Keratinocyte (primary cell): ENCODE measurements around the gene CA5A. TPM values are rescaled to one million over a fixed set of nuclear protein-coding genes. Genes with fewer than 3 reads are reported as not detected.

Experiments
- DNase-seq: peaks from one replicate; pipeline ENCODE4 v3.0.0-alpha.2; 2011; ENCODE audit warnings: low read depth, missing footprints, low spot score
- FAIRE-seq: peaks from 2 replicates; lab custom pipeline; 2011; peaks lifted over from hg19 to GRCh38; lab: Jason Lieb, UNC
- H2AFZ ChIP-seq: 2 replicates; pipeline ENCODE4 v1.6.0; 2012; ENCODE audit warnings: low read length, control low read depth, inconsistent platforms; ENCODE audit not compliant: control insufficient read depth
- H3K27ac ChIP-seq: 2 replicates; pipeline ENCODE4 v1.5.1; 2011; ENCODE audit warnings: low read length; ENCODE audit not compliant: control insufficient read depth, insufficient read depth
- H3K27me3 ChIP-seq: 3 replicates; pipeline ENCODE4 v1.6.0; 2011; ENCODE audit warnings: low read length; ENCODE audit not compliant: control insufficient read depth, insufficient read depth; ENCODE audit errors: extremely low read depth
- H3K36me3 ChIP-seq, 2 experiments: 2 replicates in 1 of 2; 3 replicates in 1 of 2; pipeline ENCODE4 v1.5.1; 2011; ENCODE audit warnings: low read length in 2 of 2, mild to moderate bottlenecking in 1 of 2; ENCODE audit not compliant: control insufficient read depth in 2 of 2, insufficient read depth in 2 of 2; ENCODE audit errors: extremely low read depth in 1 of 2
- H3K4me1 ChIP-seq: 3 replicates; pipeline ENCODE4 v1.5.1; 2011; ENCODE audit warnings: low read length; ENCODE audit not compliant: control insufficient read depth, insufficient read depth; ENCODE audit errors: extremely low read depth
- H3K4me2 ChIP-seq: 3 replicates; pipeline ENCODE4 v1.6.0; 2011; ENCODE audit warnings: low read depth, low read length; ENCODE audit not compliant: control insufficient read depth, insufficient read depth; ENCODE audit errors: extremely low read depth
- H3K4me3 ChIP-seq, 3 experiments: fragments of 200-600 bp in 1 of 3; sonication (generic) in 1 of 3; 2 replicates in 2 of 3; 3 replicates in 1 of 3; pipeline ENCODE4 v1.5.1; 2011 to 2016; ENCODE audit warnings: low read length in 3 of 3, mild to moderate bottlenecking in 3 of 3, control low read depth in 2 of 3, inconsistent platforms in 1 of 3, low read depth in 1 of 3, mixed read lengths in 1 of 3, mixed run types in 1 of 3, moderate library complexity in 1 of 3; ENCODE audit not compliant: control insufficient read depth in 2 of 3, insufficient read depth in 2 of 3; ENCODE audit errors: extremely low read depth in 1 of 3
- H3K79me2 ChIP-seq: 2 replicates; pipeline ENCODE4 v1.6.0; 2012; ENCODE audit warnings: low read length; ENCODE audit not compliant: control insufficient read depth, insufficient read depth
- H3K9ac ChIP-seq: 3 replicates; pipeline ENCODE4 v1.6.0; 2011; ENCODE audit warnings: low read length; ENCODE audit not compliant: control insufficient read depth, insufficient read depth; ENCODE audit errors: extremely low read depth
- H3K9me1 ChIP-seq: 3 replicates; pipeline ENCODE4 v1.6.0; 2011; ENCODE audit warnings: low read length; ENCODE audit not compliant: control insufficient read depth, insufficient read depth; ENCODE audit errors: extremely low read depth
- H3K9me3 ChIP-seq: 2 replicates; pipeline ENCODE4 v1.5.1; 2012; ENCODE audit warnings: low read depth, low read length; ENCODE audit not compliant: control insufficient read depth
- H4K20me1 ChIP-seq: 3 replicates; pipeline ENCODE4 v1.6.0; 2011; ENCODE audit warnings: low read length; ENCODE audit not compliant: control insufficient read depth, insufficient read depth; ENCODE audit errors: extremely low read depth
- CTCF ChIP-seq, 3 experiments: IDR thresholded peaks in 1 of 3; conservative IDR thresholded peaks in 1 of 3; optimal IDR thresholded peaks in 1 of 3; 2 replicates in 2 of 3; 3 replicates in 1 of 3; pipeline versions ENCODE3 to v1.5.1; 2011; ENCODE audit warnings: low read length in 3 of 3, mild to moderate bottlenecking in 3 of 3, moderate library complexity in 2 of 3, control low read depth in 1 of 3, inconsistent platforms in 1 of 3; ENCODE audit not compliant: insufficient read depth in 2 of 3; ENCODE audit errors: extremely low read depth in 1 of 3
- EZH2 ChIP-seq: IDR thresholded peaks from one replicate; pipeline ENCODE4 v1.6.1; 2012; ENCODE audit warnings: inconsistent platforms, mild to moderate bottlenecking, low read length, moderate library complexity
- dilution Hi-C: fragments of 300-500 bp; cut with MboI; formaldehyde crosslinking; loops from one replicate; pipeline ENCODE4 v1.7.0; 2020; ENCODE audit warnings: low sequenced_read_pairs; ENCODE audit not compliant: extremely low pct_ligation_motif_present
- polyA plus RNA-seq, 5 experiments: library from polyadenylated mRNA; depleted of rRNA in 3 of 5; stranded (reverse) in 3 of 5; stranded (forward) in 1 of 5; unstranded in 1 of 5; fragments of >200 nt; gene quantifications; 1 replicate in 1 of 5; 2 replicates in 3 of 5; 3 replicates in 1 of 5; pipeline versions ENCODE4 v1.2.1 to v1.2.3, GENCODE V29; 2011 to 2012; ENCODE audit warnings: missing spikeins in 2 of 5, low read depth in 1 of 5, low replicate concordance in 1 of 5

CA5A gene
- polyA plus RNA-seq, 1 donor (not counting 4 experiments of a cell fraction or from before 2014, with no cell fraction given): not detected

- no peak for TF ChIP-seq EZH2
- no peak for TF ChIP-seq CTCF (optimal IDR thresholded peaks at IDR 0.05 in 1 of 3, IDR thresholded peaks at IDR 0.05 in 1 of 3, conservative IDR thresholded peaks at IDR 0.05 in 1 of 3; ENCODE audit: extremely low read depth in 1 of 3, insufficient read depth in 2 of 3, low read length in 3 of 3)
- no peaks in the 10 kb centered on the region for H4K20me1 ChIP-seq
- H3K4me1 ChIP-seq: peaks cover 11% of the 10 kb centered on the region
- no peaks in the 10 kb centered on the region for H3K9me3 ChIP-seq
- no peak overlapping the region for H3K4me2 ChIP-seq
- dilution Hi-C loops: no loop called here
- H3K79me2 ChIP-seq: peaks cover 87% of the 10 kb centered on the region
- no peak overlapping the region for H3K9ac ChIP-seq
- FAIRE-seq (no peak), DNase-seq (no peak)
- H3K27me3 ChIP-seq: no peaks in the 10 kb centered on the region
- H3K9me1 ChIP-seq: no peaks in the 10 kb centered on the region
- no peak overlapping the region for H3K4me3 ChIP-seq
- peaks cover 11 to 15% of the 10 kb centered on the region in 2 experiments for H3K36me3 ChIP-seq
- no peak overlapping the region for H3K27ac ChIP-seq
- no peak overlapping the region for H2AFZ ChIP-seq
Observed at GRCh38 chr16:87959391-87959990, 23.2 kb upstream of the CA5A start.

- Histone ChIP-seq H3K9me3 (no peaks in the 10 kb centered on the region), H3K27me3 (no peaks in the 10 kb centered on the region), H4K20me1 (no peaks in the 10 kb centered on the region), H3K9ac (no peak overlapping the region), H3K4me1 (peaks cover 9% of the 10 kb centered on the region), H3K4me2 (no peak overlapping the region), H2AFZ (no peak overlapping the region), H3K36me3 (peaks cover 13 to 23% of the 10 kb centered on the region in 2 experiments), H3K4me3 (no peak overlapping the region), H3K79me2 (peaks cover 88% of the 10 kb centered on the region), H3K9me1 (no peaks in the 10 kb centered on the region), H3K27ac (no peak overlapping the region)
- FAIRE-seq (no peak), DNase-seq (no peak)
- dilution Hi-C loops: no loop called here
- TF ChIP-seq EZH2: no peak
- TF ChIP-seq CTCF (optimal IDR thresholded peaks at IDR 0.05 in 1 of 3, IDR thresholded peaks at IDR 0.05 in 1 of 3, conservative IDR thresholded peaks at IDR 0.05 in 1 of 3; ENCODE audit: extremely low read depth in 1 of 3, insufficient read depth in 2 of 3, low read length in 3 of 3): no peak
Observed at GRCh38 chr16:87958632-87959031, 22.3 kb upstream of the CA5A start.
